Stomach smooth muscle (tissue), 2 donors: ENCODE measurements around the gene CCDC142.
"Not testable (repeated sequence)": the region's sequence is repeated elsewhere in the genome, so short reads cannot be mapped to it uniquely, and the experiment has no call there.

ENCODE experiments used
- H3K27ac ChIP-seq: one replicate; pipeline ENCODE4 v1.7.0; 2013; ENCODE audit warnings: mild to moderate bottlenecking, low read length, inconsistent platforms
- H3K27me3 ChIP-seq, 2 donors: one replicate each; pipeline ENCODE4 v1.7.0; 2013; ENCODE audit warnings: low read length in 2 of 2; ENCODE audit not compliant: insufficient read depth in 2 of 2, control insufficient read depth in 1 of 2
- H3K36me3 ChIP-seq, 2 donors: one replicate each; pipeline ENCODE4 v1.7.0; 2013; ENCODE audit warnings: low read length in 2 of 2; ENCODE audit not compliant: control insufficient read depth in 2 of 2, insufficient read depth in 2 of 2
- H3K4me1 ChIP-seq: one replicate; pipeline ENCODE4 v1.7.0; 2013; ENCODE audit warnings: low read length; ENCODE audit not compliant: control insufficient read depth, insufficient read depth
- H3K4me3 ChIP-seq, 2 donors: one replicate each; pipeline ENCODE4 v1.7.0; 2013; ENCODE audit warnings: low read length in 2 of 2
- H3K9ac ChIP-seq, 2 donors: one replicate each; pipeline ENCODE4 v1.7.0; 2013; ENCODE audit warnings: low read length in 2 of 2, mild to moderate bottlenecking in 1 of 2
- H3K9me3 ChIP-seq, 2 donors: one replicate each; pipeline ENCODE4 v1.7.0; 2013; ENCODE audit warnings: low read length in 2 of 2; ENCODE audit not compliant: control insufficient read depth in 2 of 2
- donor health status: healthy.
- donor health status: Pancreatic carcinoma.

The CCDC142 gene

GRCh38 chr2:74461187-74462053, 21.4 kb downstream of the CCDC142 start:
- Histone ChIP-seq H3K4me3 (no peak overlapping the region), H3K9me3 (no peaks in the 10 kb centered on the region), H3K4me1 (peaks cover 34% of the 10 kb centered on the region)

DNA sequence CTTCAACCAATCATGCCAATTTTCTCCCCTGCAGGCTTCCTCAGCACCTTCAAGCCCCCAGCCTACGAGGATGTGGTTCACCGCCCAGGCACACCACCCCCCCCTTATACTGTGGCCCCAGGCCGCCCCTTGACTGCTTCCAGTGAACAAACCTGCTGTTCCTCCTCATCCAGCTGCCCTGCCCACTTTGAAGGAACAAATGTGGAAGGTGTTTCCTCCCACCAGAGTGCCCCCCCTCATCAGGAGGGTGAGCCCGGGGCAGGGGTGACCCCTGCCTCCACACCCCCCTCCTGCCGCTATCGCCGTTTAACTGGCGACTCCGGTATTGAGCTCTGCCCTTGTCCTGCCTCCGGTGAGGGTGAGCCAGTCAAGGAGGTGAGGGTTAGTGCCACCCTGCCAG, 22.6 kb downstream of the CCDC142 start:
- not testable (repeated sequence) for H3K9ac ChIP-seq, H3K9me3 ChIP-seq, H3K27me3 ChIP-seq, H3K27ac ChIP-seq, H3K4me3 ChIP-seq
- peaks cover 41% of the 10 kb centered on the region for H3K4me1 ChIP-seq
- peaks cover 5 to 17% of the 10 kb centered on the region in 2 donors for H3K36me3 ChIP-seq

More at GRCh38 chr2:74461187-74462053, 21.4 kb downstream of the CCDC142 start:
- H3K27ac ChIP-seq, result no peak overlapping the region
- no peaks in the 10 kb centered on the region for H3K27me3 ChIP-seq
- peaks cover 5 to 17% of the 10 kb centered on the region in 2 donors for H3K36me3 ChIP-seq
- H3K9ac ChIP-seq, result no peak overlapping the region

DNA sequence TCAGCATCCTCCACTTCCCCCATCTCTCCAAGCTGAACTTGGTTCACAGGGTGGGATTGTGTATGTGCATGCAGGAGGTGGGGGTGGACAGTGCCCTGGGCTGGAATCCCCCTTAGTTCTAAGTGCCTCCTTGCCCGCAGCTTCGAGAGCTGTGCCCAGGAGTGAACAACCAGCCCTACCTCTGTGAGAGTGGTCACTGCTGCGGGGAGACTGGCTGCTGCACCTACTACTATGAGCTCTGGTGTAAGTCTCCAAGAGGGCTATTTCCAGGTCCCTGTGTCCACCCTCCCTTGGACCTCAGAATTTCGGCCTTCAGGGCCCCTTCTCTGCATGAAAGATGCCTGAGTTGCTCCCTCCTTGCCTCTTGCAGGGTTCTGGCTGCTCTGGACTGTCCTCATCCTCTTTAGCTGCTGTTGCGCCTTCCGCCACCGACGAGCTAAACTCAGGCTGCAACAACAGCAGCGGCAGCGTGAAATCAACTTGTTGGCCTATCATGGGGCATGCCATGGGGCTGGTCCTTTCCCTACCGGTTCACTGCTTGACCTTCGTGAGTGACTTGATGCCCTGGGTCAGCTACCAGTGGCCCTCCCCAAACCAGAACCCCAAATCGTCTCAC, 23.2 kb downstream of the CCDC142 start:
- not testable (repeated sequence) for H3K27ac ChIP-seq, H3K9ac ChIP-seq, H3K4me3 ChIP-seq, H3K27me3 ChIP-seq, H3K9me3 ChIP-seq
- peaks cover 42% of the 10 kb centered on the region for H3K4me1 ChIP-seq
- peaks cover 5 to 17% of the 10 kb centered on the region in 2 donors for H3K36me3 ChIP-seq

GRCh38 chr2:74458938-74459363, 23.8 kb downstream of the CCDC142 start:
- peaks cover 40% of the 10 kb centered on the region for H3K4me1 ChIP-seq
- H3K27me3 ChIP-seq, result no peaks in the 10 kb centered on the region
- peak overlapping the region; percentile 95 for H3K27ac ChIP-seq
- H3K36me3 ChIP-seq, result peaks cover 5 to 17% of the 10 kb centered on the region in 2 donors
- no peaks in the 10 kb centered on the region for H3K9me3 ChIP-seq
- peak overlapping the region; percentile 94 to 95 for H3K4me3 ChIP-seq
- H3K9ac ChIP-seq, result peak overlapping the region; percentile 85 to 91

DNA sequence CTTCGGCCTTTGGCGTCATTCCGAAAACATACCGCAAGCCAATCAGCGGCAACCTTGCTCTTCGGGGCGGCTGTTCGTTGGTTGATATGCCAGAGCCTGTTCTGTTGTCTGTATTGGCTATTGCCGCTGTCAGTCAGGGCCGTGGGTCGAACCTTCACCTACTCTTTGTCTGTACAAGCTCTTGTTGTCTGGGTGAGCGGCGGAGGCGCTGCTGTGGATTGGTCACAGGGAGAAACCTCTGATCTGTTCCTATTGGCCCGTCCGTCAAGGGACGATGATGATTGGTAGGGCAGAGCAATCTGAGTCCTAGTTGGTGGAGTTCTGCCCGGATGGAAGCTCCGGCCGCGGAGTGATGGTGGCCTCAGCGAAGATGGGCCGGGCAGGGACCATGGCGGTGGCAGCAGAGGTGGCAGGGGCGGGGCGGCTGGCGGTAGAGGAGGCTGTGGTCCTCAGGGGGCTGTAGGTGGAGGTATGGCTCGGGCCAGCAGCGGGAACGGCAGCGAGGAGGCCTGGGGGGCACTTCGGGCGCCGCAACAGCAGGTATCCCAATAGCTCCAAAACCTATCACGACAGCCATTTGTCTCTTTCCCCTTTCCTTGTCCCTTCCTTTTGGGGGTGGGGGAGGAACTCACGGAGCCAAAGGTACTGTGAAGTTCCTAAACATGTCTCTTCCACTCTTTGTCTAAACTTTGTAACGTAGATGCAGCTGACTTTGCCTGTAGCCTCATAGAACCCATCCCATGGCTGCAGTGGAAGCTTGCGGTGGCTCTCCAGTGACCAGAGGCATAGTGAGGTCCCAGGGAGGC, 24.5 kb downstream of the CCDC142 start, which contains the start of gene WBP1:
TSS of gene WBP1 (plus strand) at position 307 of the 806 bp plus-strand sequence. CDS start at position 472, 165 bp downstream.
- Histone ChIP-seq H3K36me3 (peaks cover 5 to 17% of the 10 kb centered on the region in 2 donors), H3K9ac (peak within 1 kb of the TSS; percentile 85 to 92), H3K27me3 (no peaks in the 10 kb centered on the region), H3K4me3 (peak within 1 kb of the TSS; percentile 95 to 97), H3K9me3 (no peaks in the 10 kb centered on the region), H3K27ac (peak within 1 kb of the TSS; percentile 95), H3K4me1 (peaks cover 40% of the 10 kb centered on the region)

- Histone ChIP-seq H3K4me1 (peaks cover 40% of the 10 kb centered on the region), H3K27me3 (peaks cover 0 to 4% of the 10 kb centered on the region in 2 donors), H3K36me3 (peaks cover 3 to 11% of the 10 kb centered on the region in 2 donors), H3K4me3 (peak overlapping the region; percentile 95 to 97), H3K9ac (peak overlapping the region; percentile 84 to 92), H3K27ac (peak overlapping the region; percentile 95), H3K9me3 (no peaks in the 10 kb centered on the region)
Observed at GRCh38 chr2:74457549-74458131, 25.2 kb downstream of the CCDC142 start.

GRCh38 chr2:74457129-74457548, 25.7 kb downstream of the CCDC142 start:
- Histone ChIP-seq H3K27ac (peak overlapping the region; percentile 95), H3K9me3 (no peaks in the 10 kb centered on the region), H3K9ac (peak overlapping the region; percentile 60 to 92)

DNA sequence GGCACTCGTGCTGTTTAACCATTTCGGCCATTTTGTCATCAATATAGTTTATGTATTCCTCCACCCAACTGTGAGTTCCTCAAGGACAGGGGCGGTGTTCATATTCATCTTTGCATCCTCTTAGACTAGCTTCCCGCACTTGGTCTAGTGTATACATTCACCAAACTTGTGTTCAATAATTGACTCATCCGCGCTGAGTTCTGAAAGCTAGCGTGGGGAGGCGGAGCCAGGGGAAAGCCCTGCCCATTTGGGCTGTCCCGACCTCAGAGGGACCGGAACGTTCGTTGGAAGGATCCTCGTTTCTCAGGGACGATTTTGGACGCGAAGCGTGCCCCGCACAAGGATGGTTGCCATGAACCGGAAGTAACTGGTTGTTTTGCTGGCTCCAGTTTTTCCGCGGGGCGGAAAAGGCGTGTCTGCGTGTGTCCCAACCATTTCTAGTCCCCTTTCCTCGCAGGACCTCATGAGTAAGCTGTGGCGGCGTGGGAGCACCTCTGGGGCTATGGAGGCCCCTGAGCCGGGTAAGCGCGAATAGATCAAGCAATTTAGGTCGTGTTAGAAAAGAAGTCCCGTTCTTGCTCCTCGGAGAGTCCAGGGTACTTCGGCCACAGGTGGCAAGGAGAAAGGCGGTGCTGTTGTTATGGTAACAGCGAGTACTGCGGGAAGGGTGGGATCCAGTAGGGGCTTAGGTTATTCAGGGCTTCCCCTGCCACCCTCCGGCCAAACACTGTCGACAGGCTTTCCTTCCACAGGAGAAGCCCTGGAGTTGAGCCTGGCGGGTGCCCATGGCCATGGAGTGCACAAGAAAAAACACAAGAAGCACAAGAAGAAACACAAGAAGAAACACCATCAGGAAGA, 27.9 kb downstream of the CCDC142 start, which contains the start of gene INO80B:
TSS of gene INO80B (plus strand) at position 434 of the 858 bp plus-strand sequence. CDS start at position 464, 30 bp downstream.
- H3K4me3 ChIP-seq, result peak within 1 kb of the TSS; percentile 92 to 94
- H3K4me1 ChIP-seq, result peaks cover 40% of the 10 kb centered on the region
- H3K36me3 ChIP-seq, result no peaks in the 10 kb centered on the region
- H3K27me3 ChIP-seq, result peaks cover 0 to 4% of the 10 kb centered on the region in 2 donors
- no peaks in the 10 kb centered on the region for H3K9me3 ChIP-seq
- H3K27ac ChIP-seq, result peak within 1 kb of the TSS; percentile 60
- peak within 1 kb of the TSS; percentile 82 for H3K9ac ChIP-seq

More at GRCh38 chr2:74457129-74457548, 25.7 kb downstream of the CCDC142 start:
- peaks cover 0 to 6% of the 10 kb centered on the region in 2 donors for H3K36me3 ChIP-seq
- H3K4me1 ChIP-seq, result peaks cover 40% of the 10 kb centered on the region
- H3K4me3 ChIP-seq, result peak overlapping the region; percentile 95 to 97
- peaks cover 0 to 4% of the 10 kb centered on the region in 2 donors for H3K27me3 ChIP-seq

- Histone ChIP-seq H3K27me3 (peaks cover 0 to 4% of the 10 kb centered on the region in 2 donors), H3K9ac (no peak overlapping the region), H3K27ac (no peak overlapping the region), H3K4me3 (no peak overlapping the region), H3K36me3 (no peaks in the 10 kb centered on the region), H3K9me3 (no peaks in the 10 kb centered on the region), H3K4me1 (peaks cover 12% of the 10 kb centered on the region)
Observed at GRCh38 chr2:74450570-74451190, 32.1 kb downstream of the CCDC142 start.
